GM18526 (cell line): ENCODE results near the gene RPA1.

ENCODE experiments used
- POLR2A ChIP-seq: IDR thresholded peaks from 3 replicates; pipeline ENCODE4 v1.6.1; 2011; ENCODE audit not compliant: insufficient read length; ENCODE audit errors: extremely low read depth

The RPA1 gene

GRCh38 chr17:1896243-1897104, 66.7 kb downstream of the RPA1 start:
- no peak for TF ChIP-seq POLR2A

DNA sequence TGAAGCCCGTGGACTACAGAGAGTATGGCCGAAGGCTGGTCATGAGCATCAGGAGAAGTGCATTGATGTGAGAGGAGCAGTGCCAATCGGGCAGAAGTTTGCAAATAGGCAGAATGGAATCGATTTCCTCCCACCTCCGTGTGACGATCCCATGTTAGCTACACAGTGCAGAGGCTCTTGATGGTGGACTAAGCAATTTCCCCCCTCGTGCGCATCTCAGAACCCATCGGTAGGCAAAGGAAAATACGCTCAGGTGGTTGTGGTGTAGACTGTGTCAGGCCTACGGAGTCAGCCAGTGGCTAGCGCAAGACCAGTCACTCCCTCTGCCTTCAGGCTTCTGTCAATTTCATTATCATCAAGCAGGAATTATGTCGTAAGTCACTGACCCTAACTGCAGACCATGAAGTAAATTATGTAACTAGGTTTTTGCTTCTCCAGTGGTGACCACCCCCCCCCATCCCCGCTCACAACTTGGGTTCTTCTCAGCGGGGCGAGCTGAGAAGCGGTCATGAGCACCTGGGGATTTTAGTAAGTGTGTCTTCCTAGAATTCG, 67.4 kb downstream of the RPA1 start:
- no peak for TF ChIP-seq POLR2A

DNA sequence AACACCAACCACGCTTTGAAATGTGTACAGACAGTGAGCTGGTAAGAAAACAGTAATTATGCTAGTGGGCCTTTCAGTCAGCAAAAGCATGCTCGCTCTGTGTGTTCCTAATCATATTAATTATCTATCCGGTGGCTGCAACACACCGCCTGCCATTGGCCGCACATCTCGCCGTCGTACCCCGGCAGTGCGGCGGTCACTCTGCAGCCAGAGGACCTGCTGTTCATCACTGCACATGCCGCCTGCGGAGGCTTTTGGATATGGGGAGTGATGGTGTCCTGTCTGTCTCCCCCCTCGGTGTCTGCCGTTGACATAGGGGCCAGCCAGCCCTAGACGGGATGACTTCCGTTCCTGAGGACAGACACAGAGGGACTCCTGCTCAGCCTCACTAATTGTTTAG, 68.5 kb downstream of the RPA1 start:
- TF ChIP-seq POLR2A: no peak

- TF ChIP-seq POLR2A: no peak
These were observed 69.1 kb downstream of the RPA1 start for GRCh38 chr17:1898872-1899271.

- no peak for TF ChIP-seq POLR2A
These were observed 69.7 kb downstream of the RPA1 start for GRCh38 chr17:1899403-1900000.

DNA sequence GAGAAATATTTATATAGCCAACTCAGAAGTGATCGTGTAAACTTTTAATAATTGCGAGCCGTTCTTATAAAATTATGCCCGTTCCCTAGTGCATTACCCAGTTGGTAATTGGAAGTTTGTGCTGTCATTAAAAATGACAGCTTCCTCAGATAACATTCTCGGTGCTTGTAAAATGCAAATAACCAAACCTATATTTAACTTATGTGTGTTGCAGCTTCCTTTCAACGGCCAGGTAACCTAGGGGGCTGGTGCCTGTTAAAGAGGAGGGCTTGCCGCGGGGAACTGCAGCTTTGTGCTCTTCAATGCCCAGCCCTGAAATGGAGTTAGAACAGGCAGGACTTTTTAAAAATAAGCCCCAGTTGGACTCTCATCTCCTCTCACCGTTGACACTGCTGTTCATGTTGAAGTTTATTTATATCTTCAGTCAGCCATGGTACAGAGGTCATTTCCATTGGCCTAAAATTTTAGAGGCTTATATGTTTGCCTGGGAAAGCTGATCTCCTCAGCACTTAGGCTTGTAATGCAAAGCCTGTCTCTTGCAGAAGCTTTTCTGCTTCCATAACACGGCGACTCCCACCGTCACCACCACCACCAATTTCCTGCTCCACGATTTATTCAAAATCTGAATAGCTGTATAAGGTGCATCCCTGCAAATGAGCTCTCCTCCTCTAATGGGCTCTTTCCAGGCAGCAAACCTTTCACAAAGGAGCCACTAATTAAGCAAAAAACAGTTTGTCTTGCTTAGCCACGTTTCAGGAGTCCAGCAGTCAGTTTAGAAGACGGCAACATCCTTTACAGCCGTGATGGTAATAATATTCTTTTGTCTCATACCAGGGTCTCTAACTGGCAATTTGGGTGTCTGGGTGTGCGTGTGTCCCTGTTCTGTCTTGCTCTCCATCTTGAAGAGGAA, 74.7 kb downstream of the RPA1 start:
- TF ChIP-seq POLR2A: no peak

GRCh38 chr17:1905190-1905913, 75.5 kb downstream of the RPA1 start:
- TF ChIP-seq POLR2A: no peak

GRCh38 chr17:1906662-1907101, 76.9 kb downstream of the RPA1 start:
- no peak for TF ChIP-seq POLR2A

DNA sequence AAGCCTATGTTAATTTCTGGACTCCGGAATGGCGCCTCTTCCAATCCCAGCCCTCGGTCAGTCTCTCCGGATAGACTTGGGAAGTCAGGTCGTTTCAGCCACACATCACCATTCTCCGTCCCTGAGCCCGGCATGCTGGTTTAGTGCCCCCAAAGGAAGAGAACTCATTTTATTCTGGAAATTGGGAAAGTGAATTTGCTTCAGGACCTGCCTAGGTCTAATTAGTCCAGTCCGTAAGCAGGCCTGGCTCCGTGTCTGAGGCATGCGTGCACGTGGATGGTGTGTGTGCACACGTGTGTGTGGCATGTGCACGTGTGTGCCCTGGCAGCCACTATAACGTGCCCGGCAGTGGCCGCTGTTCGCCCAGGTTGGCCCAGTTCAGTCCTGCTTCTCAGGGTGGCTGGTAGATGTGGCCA, 77.4 kb downstream of the RPA1 start:
- TF ChIP-seq POLR2A: no peak

DNA sequence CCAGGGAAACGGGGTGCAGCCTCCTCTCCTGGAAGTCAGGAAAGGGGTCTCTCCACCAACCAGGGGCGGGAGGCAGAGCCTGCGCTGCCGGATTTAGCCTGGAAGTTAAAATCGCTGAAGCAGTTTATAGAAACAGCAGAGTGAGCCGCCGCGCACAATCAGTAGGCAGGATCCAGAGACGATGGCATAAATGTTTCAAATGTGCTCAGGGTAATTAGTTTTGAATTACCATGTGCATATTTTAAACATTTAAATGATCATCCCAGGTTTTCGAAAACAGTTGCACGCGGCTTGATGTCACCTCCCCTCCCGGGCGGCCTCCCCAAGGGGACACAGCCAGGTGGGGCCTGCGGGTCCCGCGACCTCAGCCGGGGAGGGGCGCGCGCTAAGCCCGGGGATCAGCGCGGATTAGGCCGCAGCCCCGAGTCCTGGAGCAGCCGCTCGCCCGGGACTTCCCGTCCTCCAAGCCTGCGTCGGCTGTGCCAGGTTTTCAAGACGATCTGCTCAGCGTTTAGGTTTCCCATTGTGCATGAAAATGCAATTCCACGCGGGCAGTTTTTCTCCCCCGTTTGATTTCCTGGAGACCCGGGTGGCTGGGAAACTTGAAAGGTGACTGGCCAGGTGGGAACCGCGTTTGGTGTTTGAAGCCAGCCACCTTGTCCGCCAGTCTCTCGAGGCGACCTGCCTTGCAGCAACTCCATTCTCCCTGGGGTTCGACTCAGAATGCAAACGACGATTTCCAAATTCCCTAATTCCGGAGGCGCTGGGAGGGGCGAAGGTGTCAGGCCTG, 78.3 kb downstream of the RPA1 start:
- TF ChIP-seq POLR2A: no peak

- TF ChIP-seq POLR2A: no peak
These were observed 79.0 kb downstream of the RPA1 start for GRCh38 chr17:1908699-1909309.

DNA sequence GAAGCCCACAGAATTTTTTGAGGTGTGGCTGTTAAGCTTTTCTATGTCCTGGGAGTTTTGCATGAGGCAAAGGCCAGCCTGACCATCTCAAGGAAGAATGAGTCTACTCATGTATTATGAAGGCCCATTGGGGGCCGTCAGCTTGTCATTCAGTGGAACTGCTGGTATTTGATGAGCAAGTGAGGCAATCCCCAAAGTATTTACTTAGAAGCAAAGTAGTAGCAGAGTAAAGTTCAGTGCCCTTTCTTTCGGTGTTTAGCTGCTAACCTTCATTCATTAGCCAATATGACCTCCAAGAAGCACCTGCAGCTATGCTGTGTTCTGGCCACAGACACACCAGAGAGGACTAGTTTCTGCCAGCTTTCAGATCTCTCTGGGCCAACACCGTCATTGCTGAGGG, 80.2 kb downstream of the RPA1 start:
- no peak for TF ChIP-seq POLR2A

- no peak for TF ChIP-seq POLR2A
These were observed 82.3 kb downstream of the RPA1 start for GRCh38 chr17:1912146-1912545.

- TF ChIP-seq POLR2A: no peak
These were observed 83.9 kb downstream of the RPA1 start for GRCh38 chr17:1913702-1914101.

GRCh38 chr17:1914661-1915083, 84.9 kb downstream of the RPA1 start:
- no peak for TF ChIP-seq POLR2A
